ENCODE measurements around the gene MROH2B.

The MROH2B gene

GRCh38 chr5:41071242-41071641, at the start of gene MROH2B:
Gene MROH2B, minus strand, starts transcription at chr5:41071342. Its CDS starts 490 bp downstream, at chr5:41070852.
- DNase-seq (ENCODE audit: low spot score): no peak

DNA sequence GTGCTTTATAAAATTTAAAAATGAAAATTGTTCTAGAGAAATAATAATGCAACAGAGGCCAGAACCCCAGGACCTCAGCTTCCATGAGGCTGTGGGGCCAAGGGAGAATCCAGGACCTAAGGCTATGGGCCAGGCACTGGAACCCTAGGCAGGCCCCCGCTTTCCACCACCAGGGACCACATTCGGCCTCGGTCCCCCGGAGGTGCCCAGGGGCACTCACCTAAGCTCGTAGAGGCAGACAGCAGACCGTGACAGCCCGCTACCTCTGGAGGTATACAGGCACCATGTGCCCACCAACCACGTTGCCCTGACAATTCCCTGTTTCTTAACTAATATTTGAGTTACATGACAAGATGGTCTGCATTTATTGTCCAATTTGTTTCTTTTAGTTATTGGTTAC, 49.5 kb upstream of the MROH2B start:
- DNase-seq (ENCODE audit: low spot score): no peak

DNA sequence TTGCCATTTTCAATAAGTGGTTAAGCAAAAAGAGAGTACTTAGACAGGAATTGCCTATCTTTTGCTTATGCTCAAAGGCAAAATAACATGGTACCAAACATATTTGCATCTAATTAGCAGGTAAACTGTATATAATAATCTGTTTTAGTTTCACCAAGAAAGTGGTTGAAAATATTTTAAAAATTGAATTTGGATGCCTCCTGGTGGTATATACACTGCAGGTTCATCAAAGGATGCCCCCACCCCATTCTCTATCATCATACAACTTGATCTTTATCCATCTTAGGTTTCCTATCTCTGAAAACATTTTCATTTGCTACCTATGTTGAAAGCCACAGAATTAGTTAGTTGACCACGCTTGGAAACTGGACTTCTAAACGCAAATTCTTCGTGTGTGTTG, 47.0 kb upstream of the MROH2B start:
- no peak for DNase-seq (ENCODE audit: low spot score)

DNA sequence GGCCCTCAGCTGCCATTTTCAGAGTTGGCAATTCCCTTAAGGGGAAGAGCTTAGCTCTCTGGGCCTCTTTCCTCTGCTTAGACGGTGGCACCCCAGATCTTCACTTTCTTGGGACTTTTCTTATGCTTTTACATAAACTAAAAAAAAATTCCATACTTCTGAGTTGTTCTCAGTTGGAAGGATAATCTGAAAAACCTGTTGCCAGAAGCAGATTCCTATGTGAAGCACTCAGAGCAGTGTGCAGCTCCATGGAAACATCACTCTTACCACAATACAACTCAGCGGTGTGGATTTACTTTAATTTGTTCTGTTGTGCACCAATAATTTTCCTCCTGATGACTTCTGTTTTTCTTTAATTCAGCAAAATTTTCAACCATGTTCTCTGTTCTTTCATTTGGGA, 44.1 kb upstream of the MROH2B start:
- no peak for DNase-seq (ENCODE audit: low spot score)

DNA sequence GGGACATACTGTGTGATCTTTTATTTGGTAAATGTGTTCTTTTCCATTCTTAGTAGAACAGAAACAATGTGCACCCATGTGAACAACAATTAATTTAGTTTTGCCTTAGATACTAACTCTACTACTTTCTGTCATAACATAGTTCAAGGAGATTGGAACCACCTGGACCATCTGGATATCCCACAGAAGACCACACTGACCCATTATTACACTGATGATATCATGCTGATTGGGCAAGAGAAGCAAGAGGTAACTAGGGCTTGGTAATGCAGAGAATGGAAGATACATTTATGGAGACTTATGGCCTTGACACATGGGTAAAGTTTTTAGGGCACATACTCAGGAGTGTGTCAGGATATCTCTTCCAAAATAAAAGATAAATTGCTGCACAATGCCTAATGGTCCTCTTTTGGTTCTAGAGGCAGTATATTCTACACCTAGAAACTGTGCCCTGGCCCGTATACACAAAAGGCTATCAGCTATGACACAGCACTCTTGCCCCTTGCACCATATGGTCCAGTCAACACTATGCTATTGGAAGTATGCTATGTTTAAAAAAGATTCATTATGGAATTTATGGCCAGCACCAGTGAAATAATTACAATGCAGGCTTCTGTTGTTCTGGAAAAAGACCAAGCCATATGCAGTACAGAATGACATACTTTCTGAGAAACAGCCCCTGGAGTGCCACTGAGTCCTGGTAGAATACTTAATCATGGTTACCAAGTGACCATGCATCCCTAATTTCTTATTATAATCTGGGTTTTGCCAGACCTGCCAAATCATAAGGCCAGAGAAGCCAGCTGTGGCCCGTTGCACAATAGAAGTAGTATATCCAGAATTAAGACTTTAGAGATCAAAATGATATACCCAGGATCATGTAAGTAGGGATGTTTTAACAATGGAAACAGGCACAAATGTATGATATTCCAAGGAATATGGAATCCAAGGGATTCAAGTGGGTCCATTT, 41.6 kb upstream of the MROH2B start:
- no peak for DNase-seq (ENCODE audit: low spot score)

DNA sequence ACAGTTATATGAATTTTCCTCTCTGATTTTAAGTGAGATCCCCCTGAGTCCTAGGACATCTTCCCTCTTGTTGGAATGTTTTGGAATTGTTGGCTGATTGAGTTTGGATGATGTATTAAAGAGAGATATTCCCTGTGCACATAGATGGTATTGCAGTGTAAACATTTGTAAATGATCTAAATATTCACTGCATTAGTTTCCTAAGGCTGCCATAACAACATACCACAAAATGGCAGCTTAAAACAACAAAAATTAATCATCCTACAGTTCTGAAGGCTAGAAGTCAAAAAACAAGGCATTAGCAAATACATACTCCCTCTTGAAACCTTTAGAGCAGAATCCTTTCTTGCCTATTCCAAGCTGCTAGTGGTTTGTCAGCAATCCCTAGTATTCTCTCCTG, 38.0 kb upstream of the MROH2B start:
- DNase-seq (ENCODE audit: low spot score): no peak

- no peak for DNase-seq (ENCODE audit: low spot score)
Measured at GRCh38 chr5:41102341-41102740, 31.2 kb upstream of the MROH2B start.

DNA sequence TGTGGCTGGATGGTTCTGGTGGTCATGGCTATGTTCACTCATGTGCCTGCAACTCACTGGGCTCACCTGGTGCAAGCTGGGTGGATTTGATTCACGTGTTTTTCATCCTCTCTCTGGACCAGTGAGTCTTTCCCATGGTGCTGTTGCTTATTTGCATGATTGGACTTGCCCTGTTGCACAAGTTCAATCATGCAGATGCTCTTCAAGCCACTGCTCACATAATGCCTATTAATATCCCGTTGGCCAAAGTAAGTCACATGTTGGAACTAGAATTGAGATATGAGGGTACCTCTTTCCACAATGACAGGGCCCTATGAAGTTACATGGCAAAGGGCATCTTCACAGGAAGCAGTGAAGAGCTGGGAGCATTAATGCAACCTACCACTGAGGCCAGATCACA, 26.5 kb upstream of the MROH2B start:
- DNase-seq (ENCODE audit: low spot score): no peak

GRCh38 chr5:41095324-41096101, 24.4 kb upstream of the MROH2B start:
- DNase-seq (ENCODE audit: low spot score): no peak

GRCh38 chr5:41094871-41095270, 23.7 kb upstream of the MROH2B start:
- DNase-seq (ENCODE audit: low spot score): no peak

GRCh38 chr5:41093803-41094202, 22.7 kb upstream of the MROH2B start:
- no peak for DNase-seq (ENCODE audit: low spot score)

DNA sequence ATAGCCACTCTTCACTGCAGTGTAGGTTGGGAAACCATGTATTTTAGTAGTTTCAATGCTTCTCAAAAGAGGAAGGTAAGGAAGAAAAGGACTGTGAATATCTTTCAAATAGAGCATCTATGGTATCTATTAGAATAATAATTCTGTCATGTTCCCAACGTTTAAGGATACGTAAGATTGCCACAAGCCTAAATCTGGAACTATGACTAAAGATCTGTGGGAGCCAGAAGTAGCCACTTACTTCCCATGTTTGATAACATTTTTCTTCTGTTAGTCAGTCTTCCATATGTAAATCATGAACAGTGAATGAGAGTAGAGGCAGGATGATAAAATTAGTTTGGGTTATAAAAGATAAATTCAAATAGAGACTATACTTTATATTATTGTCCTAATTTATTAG, 16.3 kb upstream of the MROH2B start:
- no peak for DNase-seq (ENCODE audit: low spot score)

DNA sequence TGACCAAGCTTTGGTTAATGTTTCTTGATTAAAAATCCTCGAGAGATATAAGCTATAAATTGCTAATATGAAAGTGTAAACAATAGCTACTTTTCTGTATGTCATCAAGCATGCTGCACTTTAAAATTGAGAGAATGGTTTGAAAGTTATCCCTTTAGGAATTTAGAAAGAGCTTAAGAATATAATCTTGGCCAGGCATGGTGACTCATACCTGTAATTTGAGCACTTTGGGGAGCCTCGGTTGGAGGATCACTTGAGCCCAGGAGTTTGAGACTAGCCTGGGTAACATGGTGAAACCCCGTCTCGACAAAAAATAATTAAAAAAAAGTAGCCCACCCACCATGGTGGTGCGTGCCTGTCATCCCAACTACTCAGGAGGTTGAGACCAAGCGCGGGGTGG, 12.2 kb upstream of the MROH2B start:
- no peak for DNase-seq (ENCODE audit: low spot score)

GRCh38 chr5:41071975-41072374, 833 bp upstream of the MROH2B start:
- DNase-seq (ENCODE audit: low spot score): no peak

DNA sequence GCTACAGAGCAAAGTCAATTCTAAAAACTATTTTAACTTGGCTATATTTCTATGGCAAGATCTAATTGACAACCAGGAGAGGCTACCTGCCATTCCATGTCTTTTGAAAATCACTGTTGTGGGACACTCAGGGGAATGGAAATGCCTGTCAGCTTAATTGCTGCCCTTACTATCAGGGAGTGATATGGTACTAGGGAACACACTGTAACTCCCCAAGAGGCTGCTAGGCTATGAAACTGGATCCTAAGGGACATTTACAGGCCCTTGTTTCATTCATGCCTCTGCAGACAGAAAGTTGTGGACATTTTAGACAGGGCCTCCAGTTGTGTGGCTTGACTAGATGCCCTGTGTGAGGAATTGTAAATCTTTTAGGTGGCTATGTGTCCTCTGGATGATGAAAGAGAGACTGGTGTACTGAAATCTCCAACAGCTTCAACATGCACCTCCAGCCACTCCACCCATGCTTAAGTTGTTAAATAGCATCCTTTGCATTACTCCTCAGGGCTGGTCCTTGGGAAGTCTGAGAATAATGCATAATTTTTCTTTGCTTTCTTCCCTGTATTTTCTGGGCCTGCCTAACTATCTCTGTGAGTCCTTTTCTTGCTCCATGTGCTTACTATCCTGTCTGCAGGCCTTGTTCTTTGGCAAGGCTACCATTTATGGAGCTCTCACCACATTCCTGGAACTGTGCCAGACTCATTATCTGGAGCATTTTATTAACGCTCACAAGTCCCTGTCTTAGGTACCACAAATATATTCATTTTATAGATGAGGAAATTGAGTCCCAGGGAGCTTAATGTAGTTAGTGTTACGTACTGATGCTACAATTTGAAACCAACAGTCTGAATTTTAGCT, 3.2 kb downstream of the MROH2B start:
- no peak for DNase-seq (ENCODE audit: low spot score)

DNA sequence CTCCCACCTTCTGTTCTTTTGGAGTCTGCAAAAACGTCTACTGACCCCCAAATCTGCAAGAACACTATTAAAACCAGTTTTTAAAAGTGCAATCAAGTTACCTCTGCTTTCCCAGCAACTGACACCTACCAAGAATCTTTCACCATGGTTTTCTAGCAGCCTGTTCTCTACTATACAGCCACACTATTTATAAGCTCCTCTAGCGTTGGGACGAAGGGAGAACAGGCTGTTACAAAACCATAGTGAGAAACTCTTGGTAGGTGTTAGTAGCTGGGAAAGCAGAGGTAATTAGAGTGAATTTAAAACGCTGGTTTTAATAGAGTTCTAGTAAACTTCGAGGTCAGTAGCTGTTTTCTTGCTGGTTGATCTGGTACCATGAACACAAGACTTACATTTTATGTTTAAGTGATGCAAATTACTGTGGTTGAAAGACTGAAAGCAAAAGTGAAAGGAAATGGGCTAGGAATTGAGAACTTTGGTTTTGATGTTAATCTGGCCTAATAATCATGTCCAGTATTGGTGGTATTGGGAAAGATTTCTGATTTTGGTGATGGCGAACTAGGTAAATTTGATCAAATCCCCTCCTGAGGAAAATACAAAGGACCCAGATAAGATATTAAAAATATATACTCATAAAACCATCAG, 5.3 kb downstream of the MROH2B start:
- no peak for DNase-seq (ENCODE audit: low spot score)

- DNase-seq (ENCODE audit: low spot score): no peak
Measured at GRCh38 chr5:41057940-41058339, 13.2 kb downstream of the MROH2B start.

DNA sequence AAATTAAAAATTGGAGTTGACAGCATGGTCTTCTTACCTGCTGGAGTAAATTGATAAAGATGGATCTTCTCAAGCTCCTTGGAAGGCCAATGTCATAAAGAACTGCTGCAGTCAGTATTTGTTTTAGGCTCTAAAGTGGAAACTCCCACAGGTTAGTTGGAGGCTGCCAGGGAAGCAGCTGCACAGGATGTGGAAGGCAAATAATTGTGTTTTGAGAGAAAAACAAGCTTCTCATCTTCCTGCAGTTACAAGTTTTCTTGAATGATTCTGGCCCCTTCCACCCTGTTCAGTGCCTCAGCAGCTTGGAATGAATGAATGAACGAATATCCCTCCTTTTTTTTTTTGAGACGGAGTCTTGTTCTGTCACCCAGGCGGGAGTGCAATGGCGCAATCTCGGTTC, 13.9 kb downstream of the MROH2B start:
- DNase-seq (ENCODE audit: low spot score): no peak

GRCh38 chr5:41048986-41049385, 22.2 kb downstream of the MROH2B start:
- no peak for DNase-seq (ENCODE audit: low spot score)

GRCh38 chr5:41043109-41043747, 27.9 kb downstream of the MROH2B start:
- DNase-seq (ENCODE audit: low spot score): no peak

DNA sequence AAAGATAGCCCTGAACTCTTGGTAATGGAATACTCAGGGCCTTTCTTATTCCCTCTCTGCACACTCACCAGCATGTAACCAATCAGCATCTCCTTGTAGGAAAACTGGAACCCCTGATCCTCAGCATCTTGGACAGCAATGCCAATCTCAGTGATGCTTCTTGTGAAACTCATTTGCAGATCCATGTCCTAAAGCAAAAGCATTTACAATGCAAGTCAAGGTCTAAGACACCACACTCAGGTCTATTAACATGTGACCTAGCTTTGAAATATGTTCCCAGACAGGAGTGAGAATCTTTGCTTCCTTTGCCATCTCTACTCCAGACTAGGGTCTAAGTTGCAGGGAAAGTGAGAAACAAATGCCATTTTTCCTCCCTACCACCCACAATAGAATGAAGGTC, 38.2 kb downstream of the MROH2B start:
- DNase-seq (ENCODE audit: low spot score): no peak
